ENCODE data around the gene ADCY7.

DNA sequence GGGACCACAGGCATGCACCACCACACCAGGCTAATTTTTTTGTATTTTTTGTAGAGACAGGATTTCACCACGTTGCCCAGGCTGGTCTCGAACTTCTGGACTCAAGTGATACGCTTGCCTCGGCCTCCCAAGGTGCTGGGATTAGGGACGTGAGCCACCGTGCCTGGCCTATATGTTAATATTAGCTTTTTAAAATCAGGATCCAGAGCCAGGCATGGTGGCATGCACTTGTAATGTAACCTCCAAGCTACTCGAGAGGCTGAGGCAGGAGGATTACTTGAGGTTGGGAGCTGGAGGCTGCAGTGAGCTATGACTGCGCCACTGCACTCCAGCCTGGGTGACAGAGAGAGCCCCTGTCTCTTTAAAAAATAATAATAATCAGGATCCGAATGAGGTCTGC lies 8.5 kb upstream of the ADCY7 start:
- TF ChIP-seq, protein P1, sequence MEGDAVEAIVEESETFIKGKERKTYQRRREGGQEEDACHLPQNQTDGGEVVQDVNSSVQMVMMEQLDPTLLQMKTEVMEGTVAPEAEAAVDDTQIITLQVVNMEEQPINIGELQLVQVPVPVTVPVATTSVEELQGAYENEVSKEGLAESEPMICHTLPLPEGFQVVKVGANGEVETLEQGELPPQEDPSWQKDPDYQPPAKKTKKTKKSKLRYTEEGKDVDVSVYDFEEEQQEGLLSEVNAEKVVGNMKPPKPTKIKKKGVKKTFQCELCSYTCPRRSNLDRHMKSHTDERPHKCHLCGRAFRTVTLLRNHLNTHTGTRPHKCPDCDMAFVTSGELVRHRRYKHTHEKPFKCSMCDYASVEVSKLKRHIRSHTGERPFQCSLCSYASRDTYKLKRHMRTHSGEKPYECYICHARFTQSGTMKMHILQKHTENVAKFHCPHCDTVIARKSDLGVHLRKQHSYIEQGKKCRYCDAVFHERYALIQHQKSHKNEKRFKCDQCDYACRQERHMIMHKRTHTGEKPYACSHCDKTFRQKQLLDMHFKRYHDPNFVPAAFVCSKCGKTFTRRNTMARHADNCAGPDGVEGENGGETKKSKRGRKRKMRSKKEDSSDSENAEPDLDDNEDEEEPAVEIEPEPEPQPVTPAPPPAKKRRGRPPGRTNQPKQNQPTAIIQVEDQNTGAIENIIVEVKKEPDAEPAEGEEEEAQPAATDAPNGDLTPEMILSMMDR (IDR thresholded peaks at IDR 0.05) = no peak
- TF ChIP-seq ZNF121 (CRISPR knock-in tag; IDR thresholded peaks at IDR 0.05) = no peak
- TF ChIP-seq, protein P2, sequence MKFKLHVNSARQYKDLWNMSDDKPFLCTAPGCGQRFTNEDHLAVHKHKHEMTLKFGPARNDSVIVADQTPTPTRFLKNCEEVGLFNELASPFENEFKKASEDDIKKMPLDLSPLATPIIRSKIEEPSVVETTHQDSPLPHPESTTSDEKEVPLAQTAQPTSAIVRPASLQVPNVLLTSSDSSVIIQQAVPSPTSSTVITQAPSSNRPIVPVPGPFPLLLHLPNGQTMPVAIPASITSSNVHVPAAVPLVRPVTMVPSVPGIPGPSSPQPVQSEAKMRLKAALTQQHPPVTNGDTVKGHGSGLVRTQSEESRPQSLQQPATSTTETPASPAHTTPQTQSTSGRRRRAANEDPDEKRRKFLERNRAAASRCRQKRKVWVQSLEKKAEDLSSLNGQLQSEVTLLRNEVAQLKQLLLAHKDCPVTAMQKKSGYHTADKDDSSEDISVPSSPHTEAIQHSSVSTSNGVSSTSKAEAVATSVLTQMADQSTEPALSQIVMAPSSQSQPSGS (CRISPR knock-in tag; IDR thresholded peaks at IDR 0.05; ENCODE audit: borderline replicate concordance, low read depth) = no peak
- no peak for TF ChIP-seq SMAD3 (CRISPR knock-in tag; IDR thresholded peaks at IDR 0.05; ENCODE audit: borderline replicate concordance)

Measured in WTC11 (cell line).